H9 (cell line): ENCODE data around the gene ADIPOR1. TPM values are rescaled to one million over a fixed set of nuclear protein-coding genes. Genes with fewer than 3 reads are reported as not detected.
A peak's percentile ranks its signal among the peaks of the same experiment; 100 is the strongest.

Experiments
- DNase-seq: peaks from one replicate; pipeline ENCODE4 v3.0.0-alpha.2; 2017
- H2AFZ ChIP-seq: one replicate; pipeline ENCODE4 v1.6.1; 2013; ENCODE audit warnings: mild to moderate bottlenecking, low read length, control low read depth, moderate library complexity
- H2AK5ac ChIP-seq: 2 replicates; pipeline ENCODE4 v1.6.1; 2013; ENCODE audit warnings: low read length, control low read depth, mixed read lengths; ENCODE audit not compliant: insufficient read length
- H2BK120ac ChIP-seq: one replicate; pipeline ENCODE4 v1.6.1; 2013; ENCODE audit warnings: low read depth, mild to moderate bottlenecking, low read length, control low read depth, inconsistent platforms; ENCODE audit not compliant: poor library complexity, severe bottlenecking
- H2BK12ac ChIP-seq: 2 replicates; pipeline ENCODE4 v1.6.1; 2013; ENCODE audit warnings: low read length, control low read depth, mixed read lengths, low read depth; ENCODE audit not compliant: insufficient read length
- H2BK15ac ChIP-seq: 2 replicates; pipeline ENCODE4 v1.6.1; 2013; ENCODE audit warnings: low read depth, low read length, control low read depth
- H2BK20ac ChIP-seq: one replicate; pipeline ENCODE4 v1.6.1; 2013; ENCODE audit warnings: low read depth, mild to moderate bottlenecking, low read length, control low read depth, inconsistent platforms; ENCODE audit not compliant: poor library complexity, severe bottlenecking
- H2BK5ac ChIP-seq: 2 replicates; pipeline ENCODE4 v1.6.1; 2013; ENCODE audit warnings: low read length, control low read depth, mixed read lengths; ENCODE audit not compliant: insufficient read length
- H3K14ac ChIP-seq: 2 replicates; pipeline ENCODE4 v1.6.1; 2013; ENCODE audit warnings: low read length, control low read depth; ENCODE audit not compliant: insufficient read depth
- H3K18ac ChIP-seq: 2 replicates; pipeline ENCODE4 v1.6.1; 2013; ENCODE audit warnings: low read depth, mild to moderate bottlenecking, mixed read lengths, low read length, control low read depth; ENCODE audit not compliant: insufficient read length
- H3K23ac ChIP-seq: 2 replicates; pipeline ENCODE4 v1.6.1; 2013; ENCODE audit warnings: low read length, control low read depth, mixed read lengths, low read depth; ENCODE audit not compliant: insufficient read length
- H3K23me2 ChIP-seq: 2 replicates; pipeline ENCODE4 v1.6.1; 2013; ENCODE audit warnings: low read depth, mild to moderate bottlenecking, mixed read lengths, low read length, control low read depth; ENCODE audit not compliant: insufficient read length, poor library complexity, severe bottlenecking
- H3K27ac ChIP-seq: 2 replicates; pipeline ENCODE4 v1.5.1; 2013; ENCODE audit warnings: low read length, control low read depth, mixed read lengths, low read depth; ENCODE audit not compliant: insufficient read length
- H3K27me3 ChIP-seq: 2 replicates; pipeline ENCODE4 v1.6.1; 2013; ENCODE audit warnings: low read length, control low read depth, inconsistent platforms; ENCODE audit not compliant: insufficient read depth
- H3K4ac ChIP-seq: 2 replicates; pipeline ENCODE4 v1.6.1; 2013; ENCODE audit warnings: low read depth, mild to moderate bottlenecking, control low read depth, inconsistent platforms, low read length, moderate library complexity
- H3K4me1 ChIP-seq: 2 replicates; pipeline ENCODE4 v1.6.1; 2013; ENCODE audit warnings: low read length, control low read depth, inconsistent platforms; ENCODE audit not compliant: insufficient read depth
- H3K4me2 ChIP-seq: 2 replicates; pipeline ENCODE4 v1.6.1; 2013; ENCODE audit warnings: low read length, control low read depth, mixed read lengths; ENCODE audit not compliant: insufficient read length, insufficient read depth
- H3K56ac ChIP-seq: 2 replicates; pipeline ENCODE4 v1.6.1; 2013; ENCODE audit warnings: low read depth, mild to moderate bottlenecking, mixed read lengths, low read length, control low read depth; ENCODE audit not compliant: insufficient read length
- H3K79me1 ChIP-seq: 2 replicates; pipeline ENCODE4 v1.6.1; 2013; ENCODE audit warnings: low read depth, mild to moderate bottlenecking, moderate library complexity, low read length, control low read depth, inconsistent platforms; ENCODE audit not compliant: insufficient read depth, poor library complexity, severe bottlenecking
- H3K79me2 ChIP-seq: 2 replicates; pipeline ENCODE4 v1.6.1; 2013; ENCODE audit warnings: low read length, control low read depth, inconsistent platforms; ENCODE audit not compliant: insufficient read depth
- H3K9ac ChIP-seq: 2 replicates; pipeline ENCODE4 v1.6.1; 2013; ENCODE audit warnings: low read length, control low read depth, mixed read lengths; ENCODE audit not compliant: insufficient read length; ENCODE audit errors: extremely low read depth
- H3K9me3 ChIP-seq: one replicate; pipeline ENCODE4 v1.6.1; 2013; ENCODE audit warnings: low read depth, low read length, inconsistent platforms; ENCODE audit not compliant: control insufficient read depth
- H3T11ph ChIP-seq: one replicate; pipeline ENCODE4 v1.6.1; 2013; ENCODE audit warnings: mild to moderate bottlenecking, low read length, control low read depth, inconsistent platforms
- H4K20me1 ChIP-seq: one replicate; pipeline ENCODE4 v1.6.1; 2013; ENCODE audit not compliant: control insufficient read depth, insufficient read length, insufficient read depth
- H4K5ac ChIP-seq: 2 replicates; pipeline ENCODE4 v1.6.1; 2013; ENCODE audit warnings: low read depth, mild to moderate bottlenecking, mixed read lengths, low read length, control low read depth; ENCODE audit not compliant: insufficient read length
- H4K8ac ChIP-seq: replicated peaks from 2 replicates; pipeline ENCODE4 v1.6.1; 2013; ENCODE audit warnings: low read length, control low read depth, mixed read lengths, low read depth; ENCODE audit not compliant: insufficient read length
- H4K91ac ChIP-seq: 2 replicates; pipeline ENCODE4 v1.6.1; 2013; ENCODE audit warnings: low read depth, mild to moderate bottlenecking, moderate library complexity, mixed read lengths, low read length, control low read depth; ENCODE audit not compliant: insufficient read length
- H3K27ac Mint-ChIP-seq, 3 experiments: 2 replicates in 2 of 3; 3 replicates in 1 of 3; pipeline ENCODE4 v1.8.0; 2020 to 2021; ENCODE audit warnings: mixed read lengths in 3 of 3, mild to moderate bottlenecking in 1 of 3, moderate library complexity in 1 of 3
- H3K27me3 Mint-ChIP-seq: 2 replicates; pipeline ENCODE4 v1.8.0; 2021; ENCODE audit warnings: low read depth, mild to moderate bottlenecking, moderate library complexity, mixed read lengths
- H3K36me3 Mint-ChIP-seq, 3 experiments: 2 replicates in 2 of 3; 3 replicates in 1 of 3; pipeline ENCODE4 v1.8.0; 2020 to 2021; ENCODE audit warnings: low read depth in 3 of 3, mixed read lengths in 3 of 3; ENCODE audit not compliant: insufficient read depth in 1 of 3
- H3K4me1 Mint-ChIP-seq, 2 experiments: 2 replicates each; pipeline ENCODE4 v1.8.0; 2020; ENCODE audit warnings: mixed read lengths in 2 of 2
- H3K4me3 Mint-ChIP-seq, 2 experiments: 2 replicates in 1 of 2; 3 replicates in 1 of 2; pipeline ENCODE4 v1.8.0; 2020 to 2021; ENCODE audit warnings: mild to moderate bottlenecking in 2 of 2, mixed read lengths in 2 of 2, moderate library complexity in 1 of 2
- H3K9me3 Mint-ChIP-seq, 2 experiments: 2 replicates in 1 of 2; 3 replicates in 1 of 2; pipeline ENCODE4 v1.8.0; 2020; ENCODE audit warnings: mild to moderate bottlenecking in 2 of 2, mixed read lengths in 2 of 2, moderate library complexity in 1 of 2
- CTCF ChIP-seq: fragments of 200-600 bp; sonication (generic); conservative IDR thresholded peaks from 3 replicates; pipeline ENCODE4 v1.8.0; 2021; ENCODE audit warnings: antibody characterized with exemption, mild to moderate bottlenecking
- WGBS: extraction: QIAGEN DNeasy Blood & Tissue Kit; methylation state at CpG from one replicate; pipeline ENCODE4 v1.1.7; 2013; ENCODE audit warnings: missing lambda C conversion rate, low lambda C conversion rate, mixed read lengths; ENCODE audit not compliant: insufficient read length; ENCODE audit errors: extremely low coverage; 5-methylcytosine and 5-hydroxymethylcytosine counted together
- total RNA-seq: library from RNA; stranded (reverse); gene quantifications from 2 replicates; pipeline ENCODE4 v1.2.1, GENCODE V29; 2021

The ADIPOR1 gene
- total RNA-seq, 1 experiment from 2014 or later, result 65.0 TPM

- no peak overlapping the region for H3K27ac ChIP-seq
- H3K4me2 ChIP-seq, result peak overlapping the region; percentile 33
- Mint-ChIP-seq H3K27me3 (peaks cover 4% of the 10 kb centered on the region), H3K4me1 (peaks cover 16 to 21% of the 10 kb centered on the region in 2 experiments; a peak in 3 of 4 replicates), H3K4me3 (no peak overlapping the region), H3K27ac (peak overlapping the region in 1 of 3 experiments; percentile 16; a peak in 1 of 7 replicates), H3K36me3 (no peaks in the 10 kb centered on the region), H3K9me3 (no peaks in the 10 kb centered on the region)
- peak overlapping the region; percentile 65 for H2AFZ ChIP-seq
- no peak overlapping the region for H4K5ac ChIP-seq
- H3K18ac ChIP-seq, result no peak overlapping the region
- no peak overlapping the region for H2BK20ac ChIP-seq
- no peak overlapping the region for H3K56ac ChIP-seq
- no peak overlapping the region for H2BK15ac ChIP-seq
- DNase-seq, result peak; percentile 38
- no peaks in the 10 kb centered on the region for H3K27me3 ChIP-seq
- peak overlapping the region; percentile 62 for H2BK12ac ChIP-seq
- H4K91ac ChIP-seq, result no peak overlapping the region
- no peaks in the 10 kb centered on the region for H3K9me3 ChIP-seq
- H3K14ac ChIP-seq, result no peak overlapping the region; the same call in 1 of the 2 replicates
- no peak overlapping the region for H2BK120ac ChIP-seq
- WGBS, result no CpG with 5 or more reads among the region's 14 CpGs
- H4K20me1 ChIP-seq, result no peaks in the 10 kb centered on the region
- peaks cover 3% of the 10 kb centered on the region for H3K23me2 ChIP-seq
- H2BK5ac ChIP-seq, result no peak overlapping the region
- H3T11ph ChIP-seq, result no peak overlapping the region
- H4K8ac ChIP-seq, result peak overlapping the region; percentile 60
- no peak overlapping the region for H3K23ac ChIP-seq
- no peaks in the 10 kb centered on the region; the same call in 1 of the 2 replicates for H3K4me1 ChIP-seq
- no peaks in the 10 kb centered on the region for H3K79me2 ChIP-seq
- H3K4ac ChIP-seq, result no peak overlapping the region
- no peak overlapping the region for H3K9ac ChIP-seq
- H2AK5ac ChIP-seq, result no peak overlapping the region
- H3K79me1 ChIP-seq, result no peaks in the 10 kb centered on the region
- peak; percentile 89 for TF ChIP-seq CTCF
These were observed 41.0 kb upstream of the ADIPOR1 start for GRCh38 chr1:202998836-202999750.
